Right lobe of liver (tissue), 6 donors: ENCODE measurements around the gene CPT1A. TPM values are rescaled to one million over a fixed set of nuclear protein-coding genes. Genes with fewer than 3 reads are reported as not detected.

Experiments
- ATAC-seq, 4 donors: fragments of 200-7000 bp; cut with Tn5 transposase; one replicate each; pipeline ENCODE4 v1.9.1; 2020; ENCODE audit warnings: mild to moderate bottlenecking in 4 of 4, moderate library complexity in 4 of 4
- DNase-seq, 3 donors: peaks; one replicate each; pipeline ENCODE4 v3.0.0-alpha.2; 2020
- H3K27ac ChIP-seq, 3 donors: fragments of 200-600 bp; one replicate each; pipeline ENCODE4 v1.8.0; 2022
- H3K27me3 ChIP-seq, 2 donors: fragments of 200-600 bp; one replicate each; pipeline ENCODE4 v1.8.0; 2022
- H3K36me3 ChIP-seq, 4 donors: fragments of 200-600 bp; sonication (generic) in 1 of 4; one replicate each; pipeline versions ENCODE4 v1.5.1 to v1.8.0; 2017 to 2022; ENCODE audit warnings: control low read depth in 1 of 4
- H3K4me1 ChIP-seq, 4 donors: fragments of 200-600 bp; sonication (generic) in 1 of 4; one replicate each; pipeline versions ENCODE4 v1.5.1 to v1.8.0; 2017 to 2022; ENCODE audit warnings: control low read depth in 1 of 4
- H3K4me3 ChIP-seq, 3 donors: fragments of 200-600 bp; one replicate each; pipeline ENCODE4 v1.8.0; 2022
- H3K9me3 ChIP-seq, 4 donors: fragments of 200-600 bp; sonication (generic) in 1 of 4; one replicate each; pipeline versions ENCODE4 v1.5.1 to v1.8.0; 2017 to 2022; ENCODE audit warnings: control low read depth in 1 of 4
- POLR2A ChIP-seq: fragments of 450-650 bp; IDR thresholded peaks from one replicate; pipeline ENCODE4 v1.6.1; 2017; ENCODE audit warnings: antibody characterized with exemption, mild to moderate bottlenecking
- WGBS: methylation state at CpG from one replicate; pipeline ENCODE4 v1.1.6; 2018; ENCODE audit warnings: low coverage, low lambda C conversion rate; ENCODE audit not compliant: insufficient coverage; ENCODE audit errors: missing lambda C conversion rate; 5-methylcytosine and 5-hydroxymethylcytosine counted together
- intact Hi-C, 2 donors: fragments of 100-400 bp; cut with DNase I; formaldehyde crosslinking; loops; one replicate each; pipeline versions ENCODE4 v1.11.2 to v1.14.1; 2022
- total RNA-seq, 6 experiments: library from RNA; depleted of rRNA in 2 of 6; stranded (reverse); fragments of >200 nt in 2 of 6; fragmentation: NEBNext Ultra II Directional in 3 of 6; extraction: Animal tissue kit (Norgen Biotek cat#: 25700) in 3 of 6; gene quantifications; one replicate each; pipeline versions ENCODE4 v1.1.0 to v1.2.4, GENCODE V29; 2016 to 2023
- TF ChIP-seq, protein P1 (sequence below), 4 donors: fragments of 200-600 bp in 3 of 4; fragments of 450-650 bp in 1 of 4; IDR thresholded peaks; one replicate each; pipeline versions ENCODE4 v1.5.1 to v1.8.0; 2016 to 2022; ENCODE audit warnings: antibody characterized with exemption in 4 of 4, mild to moderate bottlenecking in 2 of 4
- donor health status: DM: no; HTN: yes; CAD: no.
- donor health status: DM: no; HTN: no; CAD: no.
- donor health status: DM: no; HTN: no; CAD: no.
- donor health status: DM: no; HTN: yes; CAD: no.
- donor health status: DM: no; HTN: yes; CAD: no.

Gene CPT1A
- total RNA-seq, 6 experiments from 2014 or later: 30.5 to 152 (median 90.8) TPM

DNA sequence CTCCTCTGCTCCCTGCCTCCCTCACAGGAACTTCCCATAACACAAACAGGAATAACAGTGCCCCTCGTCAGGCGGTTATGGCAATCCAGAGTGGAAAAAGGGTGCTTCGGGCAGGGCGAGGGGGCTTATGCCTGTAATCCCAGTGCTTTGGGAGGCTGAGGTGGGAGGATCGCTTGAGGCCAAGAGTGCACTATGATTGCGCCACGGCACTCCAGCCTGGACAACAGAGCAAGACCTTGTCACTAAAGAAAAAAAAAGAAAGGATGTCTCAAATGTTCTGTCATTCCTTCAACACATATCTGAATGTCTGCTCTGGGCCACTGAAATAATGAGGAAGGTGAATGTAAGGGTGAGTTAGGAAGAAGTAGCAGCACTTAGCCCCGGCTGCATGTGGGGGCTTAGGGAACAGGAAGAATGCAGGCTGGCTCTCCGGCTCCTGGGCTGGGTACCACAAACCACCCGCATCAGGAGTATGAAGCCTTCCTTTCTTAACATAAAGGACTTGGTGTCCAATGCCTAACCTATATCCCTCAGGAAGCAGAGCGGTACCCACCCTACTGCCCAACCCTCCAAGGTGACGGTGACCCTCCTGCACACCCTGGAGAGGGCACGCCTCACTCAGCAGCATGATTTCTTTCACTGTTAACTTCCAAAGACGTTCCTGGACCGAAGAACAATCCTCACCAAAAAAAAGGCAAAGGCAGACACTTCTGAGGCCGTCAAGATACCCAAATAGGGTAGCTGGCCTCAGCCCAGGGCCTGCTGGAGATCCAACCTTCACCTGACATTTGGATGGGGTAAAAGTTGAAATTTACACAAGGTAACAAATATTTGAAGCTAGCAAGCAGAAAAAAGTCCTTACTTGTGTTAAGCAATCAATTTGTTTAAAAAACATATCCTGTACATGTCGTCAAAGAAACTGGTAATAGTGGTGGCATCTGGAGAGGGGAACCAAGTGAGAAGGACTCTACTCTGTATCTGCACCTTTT is 3.8 kb downstream of the CPT1A start:
- DNase-seq: peak; percentile 49 to 81 (median 79)
- Histone ChIP-seq H3K9me3 (no peaks in the 10 kb centered on the region), H3K4me1 (peaks cover 0 to 80% (median 27%) of the 10 kb centered on the region in 4 donors), H3K36me3 (no peaks in the 10 kb centered on the region), H3K27ac (peak overlapping the region; percentile 81 to 92 (median 87)), H3K4me3 (peak overlapping the region in 2 of 3 donors; percentile 79 to 94), H3K27me3 (no peaks in the 10 kb centered on the region)
- no peak for TF ChIP-seq POLR2A
- TF ChIP-seq, protein P1, sequence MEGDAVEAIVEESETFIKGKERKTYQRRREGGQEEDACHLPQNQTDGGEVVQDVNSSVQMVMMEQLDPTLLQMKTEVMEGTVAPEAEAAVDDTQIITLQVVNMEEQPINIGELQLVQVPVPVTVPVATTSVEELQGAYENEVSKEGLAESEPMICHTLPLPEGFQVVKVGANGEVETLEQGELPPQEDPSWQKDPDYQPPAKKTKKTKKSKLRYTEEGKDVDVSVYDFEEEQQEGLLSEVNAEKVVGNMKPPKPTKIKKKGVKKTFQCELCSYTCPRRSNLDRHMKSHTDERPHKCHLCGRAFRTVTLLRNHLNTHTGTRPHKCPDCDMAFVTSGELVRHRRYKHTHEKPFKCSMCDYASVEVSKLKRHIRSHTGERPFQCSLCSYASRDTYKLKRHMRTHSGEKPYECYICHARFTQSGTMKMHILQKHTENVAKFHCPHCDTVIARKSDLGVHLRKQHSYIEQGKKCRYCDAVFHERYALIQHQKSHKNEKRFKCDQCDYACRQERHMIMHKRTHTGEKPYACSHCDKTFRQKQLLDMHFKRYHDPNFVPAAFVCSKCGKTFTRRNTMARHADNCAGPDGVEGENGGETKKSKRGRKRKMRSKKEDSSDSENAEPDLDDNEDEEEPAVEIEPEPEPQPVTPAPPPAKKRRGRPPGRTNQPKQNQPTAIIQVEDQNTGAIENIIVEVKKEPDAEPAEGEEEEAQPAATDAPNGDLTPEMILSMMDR (IDR thresholded peaks at IDR 0.05): no peak
- intact Hi-C loops: no loop called here
- ATAC-seq: peak; percentile 5 to 23 (median 7)
- WGBS: 37% methylated on average over 13 of the region's 17 CpGs

DNA sequence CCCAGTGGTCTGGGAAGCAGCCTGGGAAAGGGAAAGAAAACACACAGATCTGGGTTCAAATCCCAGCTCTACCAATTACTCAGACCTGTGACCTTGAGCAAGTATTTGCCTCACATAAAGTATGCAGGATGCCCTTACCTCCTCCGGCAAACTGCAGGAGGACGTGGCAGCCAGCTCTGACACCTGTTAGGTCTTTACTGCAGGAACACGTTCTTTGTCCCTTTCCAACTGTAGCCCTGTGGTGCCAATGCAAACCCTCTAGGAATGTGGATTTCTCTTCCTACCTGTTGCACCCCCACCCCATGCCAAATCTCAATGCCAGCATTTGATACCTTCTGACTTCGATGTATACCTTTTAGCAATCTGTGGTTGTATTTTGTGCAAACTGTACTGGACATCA is 6.0 kb downstream of the CPT1A start:
- peaks cover 0 to 89% (median 35%) of the 10 kb centered on the region in 4 donors for H3K4me1 ChIP-seq
- H3K27ac ChIP-seq: peak overlapping the region in 1 of 3 donors; percentile 22
- no peak overlapping the region for H3K4me3 ChIP-seq
- intact Hi-C loops: no loop called here
- DNase-seq: no peak
- H3K27me3 ChIP-seq: no peaks in the 10 kb centered on the region
- 34% methylated on average over 4 of the region's 4 CpGs for WGBS
- TF ChIP-seq, protein P1 (IDR thresholded peaks at IDR 0.05): no peak
- no peak for TF ChIP-seq POLR2A
- no peaks in the 10 kb centered on the region for H3K9me3 ChIP-seq
- no peak for ATAC-seq
- H3K36me3 ChIP-seq: no peaks in the 10 kb centered on the region

DNA sequence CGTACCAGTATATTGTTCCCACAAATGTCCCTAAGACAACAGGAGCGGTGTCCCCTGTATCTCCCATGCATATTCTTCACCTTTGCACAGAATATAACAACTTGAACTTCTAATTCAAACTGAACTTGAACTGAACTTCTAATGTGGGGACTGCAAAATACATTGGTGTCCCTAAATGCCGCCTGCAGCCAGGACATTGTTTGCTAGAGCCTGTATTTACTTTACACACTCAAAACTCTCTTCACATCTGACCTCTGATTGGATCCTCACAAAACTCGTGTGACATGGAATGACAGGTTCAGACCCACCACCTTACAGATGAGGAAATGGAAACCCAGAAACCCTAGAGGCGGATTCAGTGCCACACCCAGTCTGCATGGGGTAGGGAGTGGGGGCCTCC is 6.4 kb downstream of the CPT1A start:
- no peaks in the 10 kb centered on the region for H3K36me3 ChIP-seq
- no peak for ATAC-seq
- no peak overlapping the region for H3K4me3 ChIP-seq
- WGBS: 43% methylated on average over 4 of the region's 5 CpGs
- intact Hi-C loops: no loop called here
- peaks cover 0 to 91% (median 37%) of the 10 kb centered on the region in 4 donors for H3K4me1 ChIP-seq
- H3K9me3 ChIP-seq: no peaks in the 10 kb centered on the region
- H3K27me3 ChIP-seq: no peaks in the 10 kb centered on the region
- TF ChIP-seq POLR2A: no peak
- TF ChIP-seq, protein P1 (IDR thresholded peaks at IDR 0.05): no peak
- peak overlapping the region in 2 of 3 donors; percentile 16 to 22 for H3K27ac ChIP-seq
- DNase-seq: no peak

DNA sequence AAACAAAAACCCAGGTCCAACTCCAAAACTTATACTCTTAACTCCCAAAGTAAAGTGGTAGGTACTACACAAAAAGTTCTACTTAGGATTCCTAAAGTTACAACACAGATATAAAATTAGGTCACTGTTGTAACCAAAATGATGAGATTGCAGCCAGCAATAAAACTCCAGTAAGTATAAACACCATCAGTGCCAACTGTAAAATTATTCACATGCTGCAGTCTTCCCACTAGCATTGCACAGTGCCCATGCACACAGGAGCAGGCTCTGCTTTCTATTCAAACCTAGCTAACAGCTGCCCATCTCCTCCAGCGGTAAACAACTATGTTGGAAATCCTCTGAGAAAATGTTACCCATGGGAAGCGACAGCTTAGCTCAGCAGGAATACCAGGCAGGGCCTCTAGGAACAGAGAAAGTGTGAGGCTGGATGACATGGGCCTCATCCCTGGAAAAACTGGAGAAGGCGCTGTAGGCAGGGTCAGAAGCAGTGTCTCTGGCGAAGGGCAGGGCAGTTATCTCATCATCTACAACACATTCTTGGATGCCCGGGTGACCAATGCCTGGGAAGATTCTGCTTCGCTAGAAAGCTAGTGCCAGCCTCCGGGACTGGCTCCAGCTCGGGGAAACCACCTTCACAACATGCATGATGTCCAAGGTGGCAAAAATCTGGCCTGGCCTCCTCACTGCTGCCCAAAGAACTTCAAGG is 9.1 kb downstream of the CPT1A start:
- Histone ChIP-seq H3K36me3 (peaks cover 0 to 5% (median 0%) of the 10 kb centered on the region in 4 donors), H3K9me3 (no peaks in the 10 kb centered on the region), H3K4me1 (peaks cover 0 to 85% (median 42%) of the 10 kb centered on the region in 4 donors), H3K27ac (peak overlapping the region in 2 of 3 donors; percentile 31 to 63), H3K27me3 (no peaks in the 10 kb centered on the region), H3K4me3 (no peak overlapping the region)
- WGBS: 45% methylated on average over 4 of the region's 8 CpGs
- DNase-seq (peak in 1 of 3 donors; percentile 60), ATAC-seq (peak; percentile 1 to 42 (median 21))
- TF ChIP-seq POLR2A: no peak
- TF ChIP-seq, protein P1 (IDR thresholded peaks at IDR 0.05): no peak
- intact Hi-C loops: no loop called here
